Fibroblast of peridontal ligament (primary cell): ENCODE data around the gene BTN3A1.
"Not testable (repeated sequence)": the region's sequence is repeated elsewhere in the genome, so short reads cannot be mapped to it uniquely, and the experiment has no call there.

ENCODE experiments used
- DNase-seq: peaks from one replicate; pipeline ENCODE4 v3.0.0-alpha.2; 2010; ENCODE audit errors: extremely low read depth

Gene BTN3A1

GRCh38 chr6:26440977-26441358 is 38.9 kb downstream of the BTN3A1 start:
- no peak for DNase-seq

- no peak for DNase-seq
These were observed 39.9 kb downstream of the BTN3A1 start for GRCh38 chr6:26441977-26442376.

DNA sequence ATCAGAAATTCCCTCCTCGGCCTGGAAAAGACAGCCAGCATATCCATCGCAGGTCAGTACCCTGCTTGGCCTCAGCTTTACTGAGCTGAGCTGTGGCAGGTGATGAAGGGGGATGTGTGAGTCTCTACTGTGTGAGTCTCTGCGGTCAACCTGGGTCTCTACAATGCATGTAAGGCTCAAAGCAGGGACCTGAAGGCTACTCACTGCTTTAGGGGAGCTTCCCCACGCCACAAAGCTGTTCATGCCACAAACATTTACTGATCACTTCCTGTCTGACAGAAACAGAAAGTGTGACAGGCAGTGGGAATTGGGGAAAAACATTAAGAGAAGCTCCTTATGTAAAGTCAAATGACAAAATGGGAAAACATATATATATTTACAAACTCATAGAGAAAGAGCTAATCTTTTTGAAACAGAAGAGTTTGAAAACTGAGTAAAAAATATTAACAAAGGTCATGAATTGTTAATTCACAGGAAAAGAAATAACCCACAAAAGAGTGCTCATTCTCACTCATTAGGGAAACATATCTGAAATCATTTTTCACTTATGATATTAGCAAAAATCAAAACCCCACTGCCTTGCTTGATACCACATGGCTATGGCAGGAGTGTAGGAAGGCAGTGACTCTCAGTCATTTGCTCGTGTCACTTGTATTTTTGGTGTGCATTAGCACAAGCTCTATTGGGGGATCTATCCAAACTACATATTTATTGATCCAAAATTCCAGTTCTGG is 44.0 kb downstream of the BTN3A1 start:
- DNase-seq, result no peak

DNA sequence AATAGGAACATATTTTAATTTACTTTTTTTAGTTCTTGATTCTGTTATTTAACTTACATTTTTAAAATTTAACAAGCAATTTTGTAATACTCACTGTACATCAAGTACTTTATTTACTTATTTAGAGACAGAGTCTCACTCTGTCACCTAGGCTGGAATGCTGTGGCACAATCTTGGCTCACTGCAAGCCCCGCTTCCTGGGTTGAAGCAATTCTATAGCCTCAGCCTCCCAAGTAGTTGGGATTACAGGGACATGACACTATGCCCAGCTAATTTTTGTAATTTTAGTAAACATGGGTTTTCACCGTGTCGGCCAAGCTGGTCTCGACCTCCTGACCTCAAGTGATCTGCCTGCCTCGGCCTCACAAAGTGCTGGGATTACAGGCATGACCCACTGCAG is 45.2 kb downstream of the BTN3A1 start:
- no peak for DNase-seq

DNA sequence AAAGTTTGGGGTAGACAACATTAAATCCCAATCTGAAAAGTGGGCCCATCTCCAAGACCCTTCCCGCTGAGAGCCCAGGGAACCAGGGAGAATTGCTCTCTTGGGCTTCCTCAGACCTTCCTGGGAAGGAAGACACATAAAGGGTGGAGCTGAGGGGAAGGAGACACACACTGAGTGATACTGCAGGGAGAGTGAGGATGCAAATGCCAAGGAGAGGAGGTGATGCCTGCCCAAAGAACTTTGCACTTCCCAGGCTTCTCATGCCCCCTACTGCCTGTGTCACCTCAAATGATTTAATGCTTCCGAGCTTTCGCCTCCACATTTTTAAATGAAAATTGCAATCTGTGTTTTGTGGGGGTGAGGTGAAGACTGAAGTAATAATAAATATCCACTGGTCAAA is 48.2 kb downstream of the BTN3A1 start:
- no peak for DNase-seq

- no peak for DNase-seq
These were observed 50.7 kb downstream of the BTN3A1 start for GRCh38 chr6:26452631-26453235.

DNA sequence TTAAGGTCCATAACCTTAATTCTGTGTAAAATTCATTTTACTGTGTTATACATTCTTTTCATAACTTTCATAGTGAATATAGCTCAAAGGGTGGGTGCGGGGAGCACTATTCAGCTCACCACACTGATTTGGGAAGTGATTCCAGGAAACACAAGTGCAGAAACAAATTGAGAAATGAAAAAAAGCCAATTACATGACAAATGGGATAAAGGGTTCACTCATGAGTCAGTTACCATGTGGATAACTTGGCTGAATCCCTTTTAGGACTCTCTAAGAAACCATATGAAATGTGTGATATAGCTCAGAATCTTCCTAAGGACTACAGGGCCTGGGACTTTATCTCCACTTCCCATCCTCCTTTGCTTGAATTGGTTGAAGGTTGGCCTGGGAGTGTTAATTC is 52.6 kb downstream of the BTN3A1 start:
- DNase-seq, result peak; percentile 73

DNA sequence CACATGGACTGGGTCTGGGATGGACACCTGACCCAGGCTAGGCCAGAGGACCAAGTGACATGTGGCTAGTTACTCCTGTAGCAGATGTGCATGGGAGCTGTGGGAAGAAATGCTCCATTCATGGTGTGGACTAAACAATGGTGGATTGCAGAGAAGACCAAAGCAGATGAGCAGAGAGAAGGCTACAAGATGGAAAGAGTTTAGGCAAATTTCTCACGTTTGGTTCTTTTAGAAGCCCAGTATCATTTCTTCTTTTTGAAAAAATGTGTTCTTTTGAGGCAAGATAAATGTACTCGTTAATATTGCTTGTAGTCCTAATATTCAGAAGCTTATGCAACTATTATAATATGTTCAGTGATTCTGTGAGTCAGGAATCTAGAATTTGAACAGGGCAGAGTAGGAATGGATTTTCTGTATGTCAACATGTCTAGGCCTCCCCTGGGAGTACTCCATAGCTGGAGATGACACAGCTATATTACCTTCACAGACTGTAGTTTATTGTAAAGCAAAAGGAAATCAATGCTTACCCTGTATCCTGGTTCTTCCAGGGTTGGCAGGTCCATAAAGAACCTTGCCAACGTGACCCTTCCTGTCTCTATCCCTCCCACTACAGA is 53.4 kb downstream of the BTN3A1 start:
- no peak for DNase-seq

DNA sequence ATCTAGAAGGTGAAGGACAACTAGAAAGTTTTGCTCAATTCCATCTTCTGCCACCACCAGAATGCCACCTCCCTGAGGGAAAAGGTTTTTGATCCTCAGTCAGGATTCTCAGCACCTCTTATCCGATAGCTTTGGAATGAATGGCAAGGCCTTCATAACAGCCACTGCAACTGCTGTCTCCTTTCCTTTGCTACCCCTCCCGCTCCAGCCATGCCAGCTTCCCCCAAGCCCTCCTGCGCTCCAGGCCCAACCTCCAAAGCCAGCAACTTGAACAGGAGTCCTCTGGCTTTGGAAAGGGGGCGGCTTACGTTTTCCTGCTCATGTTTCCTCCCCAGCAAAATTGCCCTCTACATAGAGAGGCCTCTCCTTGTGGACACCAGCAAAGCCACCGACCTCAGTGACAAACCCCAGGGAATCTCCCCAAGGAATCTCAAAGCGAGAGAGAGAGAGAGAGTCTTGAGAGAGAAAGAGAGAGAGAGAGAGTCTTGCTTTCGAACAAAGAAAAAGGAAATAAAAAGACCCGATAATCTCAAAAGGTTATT is 55.3 kb downstream of the BTN3A1 start:
- no peak for DNase-seq

DNA sequence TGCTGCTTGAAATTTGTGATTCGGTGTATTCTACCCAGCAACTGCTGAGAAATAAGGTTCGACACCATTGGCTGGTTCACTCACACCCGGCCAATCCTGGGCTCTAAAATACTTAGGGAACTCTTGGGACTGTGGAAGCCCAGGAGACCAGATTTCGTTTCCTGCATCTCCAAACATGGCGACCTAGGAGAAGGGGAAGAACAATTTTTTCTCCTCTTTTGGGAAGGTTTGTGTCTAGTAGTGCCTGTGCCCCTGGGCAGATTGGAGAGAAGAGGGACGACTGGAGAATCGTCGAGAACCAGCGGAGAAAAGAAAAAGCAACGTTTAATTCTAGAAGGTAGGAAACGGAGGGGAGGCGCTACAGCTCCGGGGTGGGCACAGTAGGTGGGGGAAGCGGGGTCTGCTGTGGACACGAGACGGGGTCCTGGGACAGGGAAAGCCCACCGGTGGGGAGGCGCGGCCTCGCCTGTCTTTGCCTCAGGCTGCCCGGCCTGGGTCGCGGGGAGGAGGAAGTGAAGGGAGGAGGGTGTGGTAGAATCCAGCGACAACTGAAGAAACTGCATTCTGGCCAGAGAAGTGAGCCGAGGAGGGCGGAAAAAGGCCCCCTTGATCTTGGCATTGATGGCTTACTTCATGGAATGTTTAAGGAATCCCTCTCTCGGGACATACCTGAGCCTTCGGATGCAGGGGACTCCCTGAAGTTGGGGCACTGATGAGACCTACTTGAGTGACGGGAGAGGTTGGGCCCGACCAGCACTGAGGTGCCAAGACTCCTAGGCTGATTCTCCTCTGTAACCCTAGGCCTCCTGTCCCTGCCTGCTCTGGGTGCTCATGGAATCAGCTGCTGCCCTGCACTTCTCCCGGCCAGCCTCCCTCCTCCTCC is 56.0 kb downstream of the BTN3A1 start, which contains the start of gene BTN2A1:
BTN2A1 (plus strand) TSS at position 150 of the 883 bp plus-strand sequence; CDS start at position 832, 682 bp downstream.
- DNase-seq, result peak; percentile 97

GRCh38 chr6:26459023-26459810 is 57.1 kb downstream of the BTN3A1 start:
- DNase-seq, result no peak

DNA sequence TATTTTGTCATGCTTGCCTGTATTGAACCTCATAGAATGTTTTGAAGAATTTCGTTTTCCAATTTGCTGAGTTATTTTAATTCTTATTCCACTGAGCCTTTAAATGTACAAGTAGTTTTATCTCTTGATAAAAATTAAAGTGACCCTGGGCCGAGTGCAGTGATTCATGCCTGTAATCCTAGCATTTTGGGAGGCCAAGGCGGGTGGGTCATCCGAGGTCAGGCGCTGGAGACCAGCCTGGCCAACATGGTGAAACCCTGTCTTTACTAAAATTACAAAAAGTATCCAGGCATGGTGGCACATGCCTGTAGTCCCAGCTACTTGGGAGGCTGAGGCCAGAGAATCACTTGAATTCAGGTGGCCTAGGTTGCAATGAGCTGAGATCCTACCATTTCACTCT is 59.3 kb downstream of the BTN3A1 start:
- not testable (repeated sequence) for DNase-seq

GRCh38 chr6:26464014-26464413 is 61.9 kb downstream of the BTN3A1 start:
- no peak for DNase-seq

DNA sequence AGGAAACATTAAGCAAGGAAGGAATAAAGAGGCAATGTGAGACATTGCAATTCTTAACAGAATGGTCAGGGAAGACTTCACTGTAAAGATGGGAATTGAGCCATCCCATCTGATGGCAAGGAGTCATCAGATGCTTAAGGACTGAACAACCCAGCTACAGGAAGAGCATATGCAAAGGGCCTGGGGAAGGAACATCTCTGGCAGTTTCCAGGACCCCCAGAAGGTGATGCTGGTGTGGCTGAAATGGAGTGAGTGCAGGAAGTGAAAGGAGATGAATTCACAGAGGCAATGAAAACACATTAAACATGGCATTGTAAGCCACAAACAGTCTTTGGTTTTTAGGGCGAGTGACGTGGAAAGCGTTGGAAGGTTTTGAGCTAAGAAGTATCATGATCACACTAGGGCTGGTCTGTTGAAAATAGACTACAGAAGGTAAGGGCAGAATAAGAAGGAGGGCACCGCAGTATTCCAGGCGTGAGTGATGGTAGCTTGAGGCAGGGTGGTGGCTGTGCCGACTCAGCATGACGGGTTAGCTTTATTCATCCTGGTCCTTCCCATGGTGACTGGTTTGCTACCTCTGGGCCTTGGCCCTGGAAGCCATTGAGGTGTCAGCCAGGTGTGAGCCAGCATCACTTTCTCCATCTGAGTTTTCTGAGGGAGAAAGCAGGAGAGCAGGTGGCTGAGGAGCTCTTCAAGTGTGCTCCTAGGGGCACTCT is 62.5 kb downstream of the BTN3A1 start:
- DNase-seq, result no peak
